WI38 (cell line): ENCODE results near the gene DYNLRB2.

Experiments used
- H3K4me3 ChIP-seq: 2 replicates; pipeline ENCODE4 v1.5.1; 2011; ENCODE audit warnings: low read depth, mild to moderate bottlenecking, control low read depth, low read length
- TF ChIP-seq, protein P1 (sequence below): IDR thresholded peaks from 2 replicates; pipeline ENCODE4 v1.5.1; 2012; ENCODE audit warnings: low read depth, mild to moderate bottlenecking, control low read depth, low read length

The DYNLRB2 gene

DNA sequence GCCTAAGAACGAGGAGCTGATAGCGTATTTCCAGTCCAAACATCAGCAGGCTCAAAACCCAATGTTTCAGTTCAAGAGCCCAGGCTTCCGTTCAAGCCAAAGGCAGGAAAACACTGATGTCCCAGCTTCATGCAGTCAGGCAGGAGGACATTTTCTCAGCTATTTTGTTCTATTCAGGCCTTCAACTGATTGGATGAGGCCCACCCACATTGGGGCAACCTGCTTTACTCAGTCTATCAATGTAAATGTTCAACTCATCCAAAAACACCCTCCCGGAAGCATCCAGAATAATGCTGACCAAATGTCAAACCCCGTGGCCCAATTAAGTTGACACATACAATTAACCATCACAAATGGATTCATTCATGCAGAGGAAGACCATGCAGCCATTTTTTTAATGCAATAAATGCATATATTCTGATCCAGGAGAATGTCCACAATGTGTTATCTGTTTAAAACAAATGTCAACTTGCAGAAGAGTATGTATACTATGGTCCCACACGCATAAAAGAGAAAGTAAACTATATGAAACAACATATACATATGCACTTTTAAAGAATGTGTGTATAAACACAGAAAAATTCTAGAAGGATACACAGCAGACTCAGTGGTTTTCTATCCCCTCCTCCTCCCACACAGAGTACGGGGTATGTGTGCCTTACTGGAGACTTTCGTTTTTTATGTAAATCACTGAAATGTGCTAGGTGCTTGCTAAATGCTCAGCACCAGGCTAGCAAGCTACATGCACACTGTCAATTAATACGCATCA is 28.8 kb upstream of the DYNLRB2 start:
- H3K4me3 ChIP-seq: no peak overlapping the region
- TF ChIP-seq, protein P1, sequence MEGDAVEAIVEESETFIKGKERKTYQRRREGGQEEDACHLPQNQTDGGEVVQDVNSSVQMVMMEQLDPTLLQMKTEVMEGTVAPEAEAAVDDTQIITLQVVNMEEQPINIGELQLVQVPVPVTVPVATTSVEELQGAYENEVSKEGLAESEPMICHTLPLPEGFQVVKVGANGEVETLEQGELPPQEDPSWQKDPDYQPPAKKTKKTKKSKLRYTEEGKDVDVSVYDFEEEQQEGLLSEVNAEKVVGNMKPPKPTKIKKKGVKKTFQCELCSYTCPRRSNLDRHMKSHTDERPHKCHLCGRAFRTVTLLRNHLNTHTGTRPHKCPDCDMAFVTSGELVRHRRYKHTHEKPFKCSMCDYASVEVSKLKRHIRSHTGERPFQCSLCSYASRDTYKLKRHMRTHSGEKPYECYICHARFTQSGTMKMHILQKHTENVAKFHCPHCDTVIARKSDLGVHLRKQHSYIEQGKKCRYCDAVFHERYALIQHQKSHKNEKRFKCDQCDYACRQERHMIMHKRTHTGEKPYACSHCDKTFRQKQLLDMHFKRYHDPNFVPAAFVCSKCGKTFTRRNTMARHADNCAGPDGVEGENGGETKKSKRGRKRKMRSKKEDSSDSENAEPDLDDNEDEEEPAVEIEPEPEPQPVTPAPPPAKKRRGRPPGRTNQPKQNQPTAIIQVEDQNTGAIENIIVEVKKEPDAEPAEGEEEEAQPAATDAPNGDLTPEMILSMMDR: no peak

DNA sequence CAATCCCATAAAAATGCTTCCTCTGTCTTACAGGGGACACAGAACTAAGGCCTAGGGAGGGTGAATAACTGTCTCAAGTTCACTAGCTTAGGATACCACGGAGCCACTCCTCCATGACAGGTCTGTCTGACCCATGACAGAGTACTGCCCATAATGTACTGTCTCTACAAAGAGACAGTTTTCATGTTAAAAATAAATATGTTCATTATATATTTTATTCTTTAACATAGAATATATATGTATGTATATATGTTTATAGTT is 28.3 kb upstream of the DYNLRB2 start:
- no peak overlapping the region for H3K4me3 ChIP-seq
- TF ChIP-seq, protein P1: no peak

DNA sequence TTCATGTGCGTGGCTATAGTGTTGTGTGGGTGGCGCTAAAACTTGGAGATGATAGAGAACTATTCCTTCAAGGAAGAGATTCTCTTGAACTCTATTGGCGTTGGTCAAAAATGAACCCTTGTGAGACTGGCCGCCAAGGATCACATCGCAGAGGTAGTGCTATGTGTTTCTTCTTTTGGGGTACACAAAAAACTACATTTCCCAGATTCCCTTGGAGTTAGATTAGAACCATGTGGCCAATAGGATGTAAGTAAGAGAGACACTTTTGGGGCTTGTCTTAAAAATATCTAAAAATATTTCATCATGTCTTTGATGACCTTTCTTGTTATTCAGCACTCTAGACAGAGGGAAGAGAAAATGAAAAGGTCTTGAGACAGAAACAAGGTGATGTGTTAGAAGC is 25.4 kb upstream of the DYNLRB2 start:
- TF ChIP-seq, protein P1: no peak
- H3K4me3 ChIP-seq: no peak overlapping the region

DNA sequence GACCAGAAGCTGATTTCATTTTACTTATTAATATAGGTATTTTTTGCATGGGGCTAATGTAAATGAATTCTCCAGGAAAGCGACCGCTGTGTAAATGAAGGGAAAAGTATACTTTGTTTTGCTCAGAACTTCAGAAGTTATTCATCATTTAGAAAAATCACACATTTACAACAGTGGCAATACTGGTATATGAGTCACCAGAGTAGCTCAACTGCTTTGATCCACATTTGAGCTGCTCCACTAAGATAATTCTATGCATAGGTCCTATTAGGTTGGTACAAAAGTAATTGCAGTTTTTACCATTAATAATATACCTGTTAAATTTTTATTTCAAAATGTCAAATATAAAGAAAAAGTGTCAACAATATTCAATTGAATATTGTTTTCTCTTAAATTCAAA is 22.9 kb upstream of the DYNLRB2 start:
- H3K4me3 ChIP-seq: no peak overlapping the region
- TF ChIP-seq, protein P1: no peak

DNA sequence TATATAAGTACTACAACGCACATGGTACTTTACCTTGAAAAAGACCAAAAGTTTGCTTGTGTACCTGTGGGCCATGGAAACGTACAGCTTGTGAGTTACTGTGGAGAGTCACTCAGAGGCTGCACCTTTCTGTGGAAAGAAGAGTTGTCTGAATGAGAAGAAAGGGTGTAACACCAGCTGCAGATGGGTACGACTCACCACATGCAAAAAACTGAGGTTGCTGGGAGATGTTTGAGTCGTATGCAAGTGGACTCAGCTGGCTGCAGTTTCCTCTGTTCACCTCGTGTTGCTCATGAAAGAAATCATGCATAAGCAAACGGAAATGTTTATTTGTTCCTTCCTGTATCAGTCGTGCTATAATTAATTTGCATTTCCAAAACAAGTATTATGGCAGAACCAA is 22.4 kb upstream of the DYNLRB2 start:
- H3K4me3 ChIP-seq: no peak overlapping the region
- TF ChIP-seq, protein P1: no peak

DNA sequence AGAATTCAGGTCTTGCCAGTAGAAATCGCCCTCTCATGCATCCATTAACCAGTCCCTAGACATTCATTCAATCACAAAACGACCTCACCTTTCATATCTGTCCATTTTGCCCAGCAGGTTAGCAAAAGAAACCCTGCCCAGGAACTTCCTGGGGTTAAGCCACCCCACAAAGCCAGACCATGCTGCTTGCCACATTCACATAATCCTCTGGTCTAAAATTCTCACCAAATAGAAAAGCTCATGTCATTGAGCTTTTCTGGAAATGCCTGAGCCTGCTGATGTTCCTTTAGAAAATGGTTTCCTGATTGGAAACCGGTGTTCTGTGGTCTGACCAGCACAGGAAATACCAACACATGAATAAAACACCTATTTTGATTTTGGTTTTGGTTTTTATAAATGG is 21.6 kb upstream of the DYNLRB2 start:
- TF ChIP-seq, protein P1: no peak
- H3K4me3 ChIP-seq: no peak overlapping the region

DNA sequence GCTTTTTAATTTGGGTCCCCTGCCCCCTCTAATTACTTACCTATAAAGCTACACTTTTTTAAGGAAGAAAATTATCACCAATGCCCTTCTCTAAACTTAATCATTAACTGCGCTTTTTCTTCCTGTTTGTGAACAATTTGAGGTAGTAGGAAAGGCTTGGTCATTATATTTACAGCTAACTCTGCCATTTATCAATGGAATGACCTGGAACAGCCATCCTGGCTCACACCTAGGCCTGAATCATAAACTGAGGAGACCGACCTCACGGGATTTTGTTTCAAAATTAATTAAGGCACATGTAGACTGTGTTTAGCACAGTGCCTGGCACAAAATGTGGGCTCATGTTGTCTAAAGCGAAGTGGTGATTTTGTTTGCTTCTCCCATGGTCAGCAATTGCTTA is 15.4 kb upstream of the DYNLRB2 start:
- H3K4me3 ChIP-seq: no peak overlapping the region
- TF ChIP-seq, protein P1: no peak
